Measurements from ENCODE around the gene CFAP52.

Gene CFAP52

DNA sequence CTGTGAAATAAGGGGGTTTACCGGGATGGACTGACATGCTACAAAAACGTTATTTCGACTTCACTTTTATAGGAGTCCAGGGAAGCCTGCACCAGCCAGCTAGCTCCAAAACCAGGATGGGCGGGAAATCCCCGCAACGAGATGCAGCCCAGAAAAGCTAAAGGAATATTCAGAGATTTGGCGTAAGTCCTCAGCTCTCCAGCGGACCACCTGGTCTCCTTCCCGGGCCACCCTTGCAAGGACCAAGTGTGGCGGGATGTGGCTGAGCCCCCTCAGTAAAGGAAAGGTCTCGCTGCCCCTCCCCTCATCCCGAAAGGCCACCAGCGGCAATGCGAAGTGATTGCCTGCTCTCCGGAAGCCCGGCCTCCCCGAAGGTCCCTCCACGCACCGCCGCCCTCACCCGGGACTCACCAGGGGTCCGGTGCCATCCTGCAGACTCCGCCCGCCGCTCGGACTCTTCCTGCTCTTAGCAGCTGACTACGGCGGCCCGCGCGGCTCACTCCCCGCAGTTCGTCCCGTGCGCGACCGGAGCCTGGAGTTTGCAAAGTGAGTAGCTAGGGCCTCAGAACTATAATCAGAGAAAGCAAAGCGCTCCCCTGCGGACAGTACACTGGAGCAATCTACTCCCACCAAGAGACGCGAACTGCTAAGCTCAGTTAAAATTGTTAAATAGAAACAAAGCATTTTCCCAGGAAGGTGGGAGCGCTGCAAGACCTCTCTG lies 901 bp upstream of the CFAP52 start, which contains the start of gene STX8 (continued):
- TF ChIP-seq, protein P1, sequence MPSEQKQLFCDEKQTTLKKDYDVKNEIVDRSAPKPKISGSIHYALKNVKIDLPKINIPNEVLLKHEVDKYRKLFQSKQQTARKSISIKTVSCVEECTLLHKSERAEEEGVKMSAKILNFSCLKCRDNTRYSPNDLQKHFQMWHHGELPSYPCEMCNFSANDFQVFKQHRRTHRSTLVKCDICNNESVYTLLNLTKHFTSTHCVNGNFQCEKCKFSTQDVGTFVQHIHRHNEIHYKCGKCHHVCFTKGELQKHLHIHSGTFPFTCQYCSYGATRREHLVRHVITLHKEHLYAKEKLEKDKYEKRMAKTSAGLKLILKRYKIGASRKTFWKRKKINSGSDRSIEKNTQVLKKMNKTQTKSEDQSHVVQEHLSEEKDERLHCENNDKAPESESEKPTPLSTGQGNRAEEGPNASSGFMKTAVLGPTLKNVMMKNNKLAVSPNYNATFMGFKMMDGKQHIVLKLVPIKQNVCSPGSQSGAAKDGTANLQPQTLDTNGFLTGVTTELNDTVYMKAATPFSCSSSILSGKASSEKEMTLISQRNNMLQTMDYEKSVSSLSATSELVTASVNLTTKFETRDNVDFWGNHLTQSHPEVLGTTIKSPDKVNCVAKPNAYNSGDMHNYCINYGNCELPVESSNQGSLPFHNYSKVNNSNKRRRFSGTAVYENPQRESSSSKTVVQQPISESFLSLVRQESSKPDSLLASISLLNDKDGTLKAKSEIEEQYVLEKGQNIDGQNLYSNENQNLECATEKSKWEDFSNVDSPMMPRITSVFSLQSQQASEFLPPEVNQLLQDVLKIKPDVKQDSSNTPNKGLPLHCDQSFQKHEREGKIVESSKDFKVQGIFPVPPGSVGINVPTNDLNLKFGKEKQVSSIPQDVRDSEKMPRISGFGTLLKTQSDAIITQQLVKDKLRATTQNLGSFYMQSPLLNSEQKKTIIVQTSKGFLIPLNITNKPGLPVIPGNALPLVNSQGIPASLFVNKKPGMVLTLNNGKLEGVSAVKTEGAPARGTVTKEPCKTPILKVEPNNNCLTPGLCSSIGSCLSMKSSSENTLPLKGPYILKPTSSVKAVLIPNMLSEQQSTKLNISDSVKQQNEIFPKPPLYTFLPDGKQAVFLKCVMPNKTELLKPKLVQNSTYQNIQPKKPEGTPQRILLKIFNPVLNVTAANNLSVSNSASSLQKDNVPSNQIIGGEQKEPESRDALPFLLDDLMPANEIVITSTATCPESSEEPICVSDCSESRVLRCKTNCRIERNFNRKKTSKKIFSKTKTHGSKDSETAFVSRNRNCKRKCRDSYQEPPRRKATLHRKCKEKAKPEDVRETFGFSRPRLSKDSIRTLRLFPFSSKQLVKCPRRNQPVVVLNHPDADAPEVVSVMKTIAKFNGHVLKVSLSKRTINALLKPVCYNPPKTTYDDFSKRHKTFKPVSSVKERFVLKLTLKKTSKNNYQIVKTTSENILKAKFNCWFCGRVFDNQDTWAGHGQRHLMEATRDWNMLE (tag by site-specific recombination; conservative IDR thresholded peaks at IDR 0.05; ENCODE audit: low read depth), result no peak
- TF ChIP-seq ZNF670 (tag by site-specific recombination; IDR thresholded peaks at IDR 0.05; ENCODE audit: low read depth) (no peak), INSM2 (tag by site-specific recombination; IDR thresholded peaks at IDR 0.05) (peak; percentile 52; the same call in 1 of the 2 replicates)

- Histone ChIP-seq H3K9me3 (ENCODE audit: control insufficient read depth, insufficient read depth, low read depth, low read length) (no peaks in the 10 kb centered on the region), H3K4me3 (ENCODE audit: low read depth, low read length) (no peak overlapping the region), H3K4me1 (ENCODE audit: control insufficient read depth, insufficient read depth, low read length) (no peaks in the 10 kb centered on the region), H3K27ac (ENCODE audit: extremely low read depth, low read depth, low read length) (no peak overlapping the region), H3K36me3 (ENCODE audit: control insufficient read depth in 2 of 2, insufficient read depth in 1 of 2, low read length in 2 of 2) (no peaks in the 10 kb centered on the region)
- TF ChIP-seq, protein P2, sequence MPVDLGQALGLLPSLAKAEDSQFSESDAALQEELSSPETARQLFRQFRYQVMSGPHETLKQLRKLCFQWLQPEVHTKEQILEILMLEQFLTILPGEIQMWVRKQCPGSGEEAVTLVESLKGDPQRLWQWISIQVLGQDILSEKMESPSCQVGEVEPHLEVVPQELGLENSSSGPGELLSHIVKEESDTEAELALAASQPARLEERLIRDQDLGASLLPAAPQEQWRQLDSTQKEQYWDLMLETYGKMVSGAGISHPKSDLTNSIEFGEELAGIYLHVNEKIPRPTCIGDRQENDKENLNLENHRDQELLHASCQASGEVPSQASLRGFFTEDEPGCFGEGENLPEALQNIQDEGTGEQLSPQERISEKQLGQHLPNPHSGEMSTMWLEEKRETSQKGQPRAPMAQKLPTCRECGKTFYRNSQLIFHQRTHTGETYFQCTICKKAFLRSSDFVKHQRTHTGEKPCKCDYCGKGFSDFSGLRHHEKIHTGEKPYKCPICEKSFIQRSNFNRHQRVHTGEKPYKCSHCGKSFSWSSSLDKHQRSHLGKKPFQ (tag by site-specific recombination; IDR thresholded peaks at IDR 0.05), result no peak
- TF ChIP-seq ZNF26 (tag by site-specific recombination; IDR thresholded peaks at IDR 0.05) (no peak), BCL6B (tag by site-specific recombination; IDR thresholded peaks at IDR 0.05) (no peak)
- TF ChIP-seq, protein P3, sequence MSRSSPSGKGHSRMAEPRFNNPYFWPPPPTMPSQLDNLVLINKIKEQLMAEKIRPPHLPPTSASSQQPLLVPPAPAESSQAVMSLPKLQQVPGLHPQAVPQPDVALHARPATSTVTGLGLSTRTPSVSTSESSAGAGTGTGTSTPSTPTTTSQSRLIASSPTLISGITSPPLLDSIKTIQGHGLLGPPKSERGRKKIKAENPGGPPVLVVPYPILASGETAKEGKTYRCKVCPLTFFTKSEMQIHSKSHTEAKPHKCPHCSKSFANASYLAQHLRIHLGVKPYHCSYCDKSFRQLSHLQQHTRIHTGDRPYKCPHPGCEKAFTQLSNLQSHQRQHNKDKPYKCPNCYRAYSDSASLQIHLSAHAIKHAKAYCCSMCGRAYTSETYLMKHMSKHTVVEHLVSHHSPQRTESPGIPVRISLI (tag by site-specific recombination; IDR thresholded peaks at IDR 0.05), result no peak
- TF ChIP-seq, protein P4, sequence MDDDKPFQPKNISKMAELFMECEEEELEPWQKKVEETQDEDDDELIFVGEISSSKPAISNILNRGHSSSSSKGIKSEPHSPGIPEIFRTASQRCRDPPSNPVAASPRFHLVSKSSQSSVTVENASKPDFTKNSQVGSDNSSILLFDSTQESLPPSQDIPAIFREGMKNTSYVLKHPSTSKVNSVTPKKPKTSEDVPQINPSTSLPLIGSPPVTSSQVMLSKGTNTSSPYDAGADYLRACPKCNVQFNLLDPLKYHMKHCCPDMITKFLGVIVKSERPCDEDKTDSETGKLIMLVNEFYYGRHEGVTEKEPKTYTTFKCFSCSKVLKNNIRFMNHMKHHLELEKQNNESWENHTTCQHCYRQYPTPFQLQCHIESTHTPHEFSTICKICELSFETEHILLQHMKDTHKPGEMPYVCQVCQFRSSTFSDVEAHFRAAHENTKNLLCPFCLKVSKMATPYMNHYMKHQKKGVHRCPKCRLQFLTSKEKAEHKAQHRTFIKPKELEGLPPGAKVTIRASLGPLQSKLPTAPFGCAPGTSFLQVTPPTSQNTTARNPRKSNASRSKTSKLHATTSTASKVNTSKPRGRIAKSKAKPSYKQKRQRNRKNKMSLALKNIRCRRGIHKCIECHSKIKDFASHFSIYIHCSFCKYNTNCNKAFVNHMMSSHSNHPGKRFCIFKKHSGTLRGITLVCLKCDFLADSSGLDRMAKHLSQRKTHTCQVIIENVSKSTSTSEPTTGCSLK (tag by site-specific recombination; IDR thresholded peaks at IDR 0.05), result no peak
- ChIA-PET CTCF (interaction anchor here (0.5 to 3.4 kb wide), 51 partner anchors 8 to 1040 kb away, joined by 3 to 43 read pairs (median 4); partner anchors contain the start of gene USP43), POLR2A (interaction anchor here (0.6 to 1.2 kb wide), 3 partner anchors 60 to 290 kb away, joined by 3 to 4 read pairs (median 3); no protein-coding TSS in a partner anchor)
These were observed 899 bp downstream of the CFAP52 start for GRCh38 chr17:9577373-9577709.

All from HEK293 (cell line).